Measurements from ENCODE around the gene TPSD1.
"Not testable (repeated sequence)": the region's sequence is repeated elsewhere in the genome, so short reads cannot be mapped to it uniquely, and the experiment has no call there.

Gene TPSD1

DNA sequence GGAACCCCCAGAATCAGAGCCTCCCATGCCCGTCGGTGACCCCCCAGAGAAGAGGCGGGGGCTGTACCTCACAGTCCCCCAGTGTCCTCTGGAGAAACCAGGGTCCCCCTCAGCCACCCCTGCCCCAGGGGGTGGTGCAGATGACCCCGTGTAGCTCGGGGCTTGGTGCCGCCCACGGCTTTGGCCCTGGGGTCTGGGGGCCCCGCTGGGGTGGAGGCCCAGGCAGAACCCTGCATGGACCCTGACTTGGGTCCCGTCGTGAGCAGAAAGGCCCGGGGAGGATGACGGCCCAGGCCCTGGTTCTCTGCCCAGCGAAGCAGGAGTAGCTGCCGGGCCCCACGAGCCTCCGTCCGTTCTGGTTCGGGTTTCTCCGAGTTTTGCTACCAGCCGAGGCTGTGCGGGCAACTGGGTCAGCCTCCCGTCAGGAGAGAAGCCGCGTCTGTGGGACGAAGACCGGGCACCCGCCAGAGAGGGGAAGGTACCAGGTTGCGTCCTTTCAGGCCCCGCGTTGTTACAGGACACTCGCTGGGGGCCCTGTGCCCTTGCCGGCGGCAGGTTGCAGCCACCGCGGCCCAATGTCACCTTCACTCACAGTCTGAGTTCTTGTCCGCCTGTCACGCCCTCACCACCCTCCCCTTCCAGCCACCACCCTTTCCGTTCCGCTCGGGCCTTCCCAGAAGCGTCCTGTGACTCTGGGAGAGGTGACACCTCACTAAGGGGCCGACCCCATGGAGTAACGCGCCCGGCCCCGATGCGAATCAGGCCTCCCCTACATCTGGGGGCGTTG, 34.8 kb upstream of the TPSD1 start:
- no peak for DNase-seq (ENCODE audit: low spot score)

DNA sequence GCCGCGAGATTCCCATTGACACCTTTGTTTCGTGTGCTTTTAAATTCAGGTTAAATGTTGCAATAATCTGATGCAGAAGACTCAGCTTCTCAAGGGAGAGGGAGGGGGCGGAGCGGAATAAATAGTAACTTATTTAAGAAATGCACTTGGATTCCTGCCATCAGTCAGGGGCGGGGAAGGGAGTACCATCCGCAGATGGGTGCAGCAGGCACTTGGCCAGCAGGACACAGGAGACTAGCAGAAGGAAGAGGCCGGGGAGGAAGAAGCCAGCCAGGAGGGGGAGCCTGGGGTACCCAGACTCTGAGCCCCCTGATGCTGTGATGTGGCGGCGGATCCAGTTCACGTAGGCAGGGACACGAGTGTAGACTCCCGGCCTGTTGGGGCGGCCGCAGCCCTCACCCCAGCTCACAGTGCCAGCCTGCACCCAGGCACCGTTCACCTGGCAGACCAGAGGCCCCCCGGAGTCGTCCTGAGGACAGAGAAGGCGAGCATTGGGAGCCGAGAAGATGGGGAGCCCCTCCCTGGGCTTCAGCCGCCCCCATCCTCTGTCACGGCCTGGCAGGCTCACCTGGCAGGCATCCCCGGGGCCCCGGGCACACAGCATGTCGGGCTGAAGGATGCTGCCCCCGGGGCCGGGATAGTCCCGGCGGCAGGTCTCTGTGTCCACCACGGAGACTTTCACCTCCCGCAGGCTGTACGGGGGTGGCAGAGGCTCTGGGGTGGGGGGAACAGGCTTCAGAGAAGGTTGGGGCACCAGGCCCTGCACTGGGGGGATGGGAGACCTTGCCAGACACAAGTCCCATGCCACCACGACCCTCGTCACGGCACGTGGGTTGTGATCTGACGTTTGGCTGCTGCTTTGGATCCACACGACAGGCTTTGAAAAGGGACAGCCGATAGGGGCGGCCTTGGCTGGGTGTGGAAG, 34.0 kb upstream of the TPSD1 start:
- DNase-seq (ENCODE audit: low spot score), result no peak

DNA sequence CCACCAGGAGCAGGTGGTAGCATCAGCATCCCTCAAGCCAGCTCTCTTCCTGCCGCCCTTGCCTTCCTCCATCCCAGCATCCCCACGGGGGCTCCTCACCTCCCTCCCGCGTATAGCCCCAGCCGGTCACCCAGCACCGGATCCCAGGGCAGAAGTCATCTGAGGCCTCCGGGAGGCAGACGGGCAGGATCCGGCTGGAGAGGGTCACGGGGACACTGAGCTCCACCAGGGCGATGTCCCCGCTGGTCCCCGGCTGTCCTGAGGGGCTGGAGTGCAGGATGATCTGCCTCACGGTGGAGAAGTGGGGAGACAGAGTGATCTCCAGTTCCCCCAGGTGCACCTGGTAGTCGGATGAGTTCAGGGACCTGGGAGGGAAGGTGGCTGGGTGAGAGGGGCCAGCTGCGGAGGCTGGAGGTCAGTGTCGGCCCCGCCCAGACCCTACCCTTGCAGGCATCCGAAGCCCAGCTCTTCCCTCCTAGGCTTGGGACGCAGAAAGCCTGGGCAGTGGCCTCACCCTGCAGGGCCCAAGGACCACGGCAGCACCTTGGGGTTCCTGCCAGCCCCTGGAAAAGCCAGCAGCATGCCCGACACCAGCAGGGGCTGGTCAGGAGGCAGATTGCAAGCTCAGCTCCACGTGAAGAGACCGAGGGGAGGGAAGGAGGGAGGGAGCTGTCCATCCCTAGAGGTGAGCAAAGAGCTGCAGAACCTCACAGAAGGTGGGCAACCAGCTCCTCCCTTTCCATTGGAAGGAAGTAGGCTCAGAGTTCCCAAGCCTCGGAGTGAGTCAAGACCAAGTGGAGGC, 33.1 kb upstream of the TPSD1 start:
- DNase-seq (ENCODE audit: low spot score), result no peak

DNA sequence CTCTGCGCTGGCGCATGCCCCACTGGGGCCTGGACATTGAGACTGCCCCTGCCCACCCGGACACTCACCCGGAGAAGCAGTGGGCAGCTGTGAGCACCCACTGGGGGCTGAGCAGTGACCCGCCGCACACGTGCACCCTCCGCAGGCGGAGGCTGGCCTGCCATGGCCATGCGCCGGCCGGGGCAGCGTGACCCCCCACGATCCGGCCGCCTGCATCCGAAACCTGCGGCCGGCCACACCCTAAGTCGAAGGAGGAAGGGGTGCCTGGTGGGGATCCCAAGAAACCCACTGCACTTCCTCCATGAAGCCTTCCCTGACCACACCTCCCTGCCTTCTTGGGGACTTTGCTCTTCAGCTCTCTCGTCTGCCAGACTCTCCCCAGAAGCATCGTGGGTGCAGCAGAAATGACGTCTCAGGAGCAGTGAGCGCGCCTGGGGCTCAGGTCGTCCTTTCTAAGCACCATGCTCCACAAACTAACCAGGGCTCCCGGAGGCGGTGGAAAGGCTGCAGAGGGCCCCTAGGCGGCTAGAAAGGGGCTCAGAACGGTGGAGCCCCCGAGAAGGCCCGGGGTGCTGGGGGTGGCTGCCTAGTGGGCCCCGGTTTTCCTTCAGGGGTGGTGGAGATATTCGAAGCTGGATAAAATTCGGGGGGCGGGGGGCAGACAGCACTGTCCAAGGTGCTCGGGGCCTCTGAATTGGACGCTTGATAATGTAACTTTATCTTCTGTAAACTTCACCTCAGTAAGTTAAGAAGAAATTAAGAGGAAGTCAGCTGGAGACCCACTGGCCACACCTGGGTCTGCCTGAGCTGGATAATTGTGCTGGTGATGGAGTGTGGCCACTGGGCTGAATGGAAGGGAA, 32.3 kb upstream of the TPSD1 start:
- DNase-seq (ENCODE audit: low spot score), result no peak

DNA sequence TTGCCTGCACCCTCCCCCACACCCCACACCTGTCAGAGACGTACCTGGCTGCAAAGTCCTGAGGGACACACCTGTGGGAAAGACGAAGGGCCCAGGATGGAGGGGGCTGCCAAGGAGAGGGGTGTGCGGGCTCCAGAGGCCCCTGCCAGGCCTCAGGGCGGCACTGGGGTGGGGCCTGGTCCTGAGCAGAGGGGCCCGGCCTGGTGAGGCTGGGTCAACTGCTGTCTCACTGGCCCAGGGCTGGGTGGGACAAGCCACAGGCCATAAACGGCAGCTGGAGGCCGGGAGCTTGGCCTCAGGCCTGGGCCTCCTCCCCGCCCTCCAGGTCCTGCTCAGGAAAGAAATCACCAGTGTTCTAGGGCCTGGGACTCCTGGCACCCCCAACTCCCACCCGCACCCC, 31.3 kb upstream of the TPSD1 start:
- no peak for DNase-seq (ENCODE audit: low spot score)

DNA sequence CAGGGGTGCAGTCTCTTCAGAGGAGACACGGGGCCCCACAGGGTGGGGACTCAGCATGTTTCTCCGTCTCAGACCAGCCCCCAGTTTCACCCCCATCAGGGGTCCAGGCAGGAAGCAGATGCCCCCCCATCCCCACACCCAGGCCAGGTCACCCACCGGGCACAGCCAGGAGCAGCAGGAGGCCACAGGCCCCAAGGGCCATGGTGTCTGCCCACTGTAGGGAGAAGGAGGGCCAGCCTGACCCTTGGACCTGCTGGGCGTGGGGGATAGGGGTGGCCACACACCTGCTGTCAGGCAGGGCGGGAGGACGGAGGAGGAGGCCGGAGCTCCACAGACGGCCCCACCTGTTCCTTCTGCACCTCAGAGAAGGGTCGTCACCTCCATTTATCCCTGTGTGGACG, 30.8 kb upstream of the TPSD1 start, which contains the start of gene TPSG1:
TPSG1 (minus strand) TSS at position 218 of the 401 bp plus-strand sequence; CDS start at position 202, 16 bp downstream.
- no peak for DNase-seq (ENCODE audit: low spot score)

DNA sequence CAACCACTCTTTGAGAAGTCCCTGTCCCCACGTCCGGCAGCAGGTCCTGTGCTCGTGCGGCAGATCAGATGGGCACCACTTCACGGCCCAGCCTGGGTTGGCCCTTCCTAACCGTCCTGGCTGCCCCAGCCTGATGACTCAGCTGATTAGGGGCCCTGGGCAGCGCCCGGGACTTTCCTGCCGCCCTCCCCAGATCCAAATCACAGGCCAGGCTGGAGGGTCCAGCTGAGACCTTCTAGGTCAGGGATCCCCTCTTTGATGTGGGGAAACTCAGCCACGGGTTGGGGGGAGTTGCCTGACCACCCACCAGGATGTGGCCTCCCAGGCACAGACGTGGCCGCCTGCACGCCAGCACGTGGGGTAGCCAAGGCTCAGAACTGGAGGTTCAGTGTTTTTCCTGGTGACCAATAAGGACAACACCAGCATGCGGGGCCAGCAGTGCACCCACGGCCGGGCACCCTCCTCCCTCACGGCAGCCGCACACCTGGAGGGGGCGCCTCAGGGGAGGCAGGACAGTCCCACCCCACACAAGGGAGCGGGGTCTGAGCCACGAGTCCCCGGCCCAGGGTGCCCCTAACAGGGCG, 30.0 kb upstream of the TPSD1 start:
- not testable (repeated sequence) for DNase-seq (ENCODE audit: low spot score)

DNA sequence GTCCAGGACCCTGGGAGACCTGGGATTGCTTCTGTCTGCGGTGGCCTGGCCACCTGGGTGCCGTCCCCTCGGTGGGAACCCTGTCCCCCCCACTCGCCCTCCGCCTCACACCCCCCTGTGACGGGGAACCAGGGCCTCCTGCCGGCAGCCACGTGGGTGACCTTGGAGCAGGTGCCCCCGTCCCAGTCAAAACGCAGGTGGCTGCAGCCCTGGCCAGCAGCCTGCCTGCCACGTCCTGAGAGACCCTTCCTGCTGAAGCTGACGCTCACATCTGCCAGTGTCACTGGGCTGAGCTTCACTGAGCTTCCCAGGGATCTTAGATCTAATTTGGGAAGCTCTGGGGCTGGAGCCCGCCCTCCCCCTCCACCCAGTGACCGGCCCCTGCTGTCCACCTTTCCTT, 29.2 kb upstream of the TPSD1 start:
- not testable (repeated sequence) for DNase-seq (ENCODE audit: low spot score)

DNA sequence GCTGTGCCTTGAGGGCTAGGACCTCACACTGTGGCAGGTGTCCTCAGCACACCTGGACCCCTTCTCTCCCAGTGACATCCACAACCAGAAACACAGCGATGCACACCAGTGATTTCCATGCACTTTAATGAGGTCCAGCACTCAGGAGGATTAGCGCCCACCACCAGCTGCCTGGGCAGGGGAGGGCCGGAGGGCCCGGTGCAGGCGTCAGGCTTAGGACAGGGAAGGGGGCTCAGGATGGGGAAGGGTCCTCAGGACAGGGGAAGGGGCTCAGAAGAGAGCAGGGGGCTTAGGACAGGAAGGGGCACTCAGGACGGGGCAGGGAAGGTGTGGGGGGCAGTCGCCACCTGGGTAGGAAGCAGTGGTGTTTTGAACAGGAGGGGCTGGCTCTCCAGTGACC, 27.6 kb upstream of the TPSD1 start:
- DNase-seq (ENCODE audit: low spot score), result not testable (repeated sequence)

DNA sequence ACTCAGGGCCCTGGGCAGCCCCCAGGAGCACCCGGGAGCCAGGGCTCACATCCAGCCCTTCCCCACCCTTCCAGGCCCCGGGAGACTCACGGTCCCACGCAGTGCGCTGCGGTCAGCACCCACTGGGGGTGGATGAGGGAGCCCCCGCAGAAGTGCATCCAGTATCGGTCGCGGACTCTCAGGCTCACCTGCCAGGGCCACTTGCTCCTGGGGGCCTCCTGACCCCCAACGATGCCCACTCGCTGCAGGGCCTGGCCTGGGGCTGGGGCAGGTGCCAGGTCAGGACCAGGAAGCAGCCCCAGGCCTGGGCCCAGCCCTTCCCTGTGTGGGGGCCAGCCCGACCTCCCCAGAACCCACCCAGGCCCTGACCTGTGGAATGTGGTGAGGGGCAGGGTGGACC, 26.4 kb upstream of the TPSD1 start:
- not testable (repeated sequence) for DNase-seq (ENCODE audit: low spot score)

DNA sequence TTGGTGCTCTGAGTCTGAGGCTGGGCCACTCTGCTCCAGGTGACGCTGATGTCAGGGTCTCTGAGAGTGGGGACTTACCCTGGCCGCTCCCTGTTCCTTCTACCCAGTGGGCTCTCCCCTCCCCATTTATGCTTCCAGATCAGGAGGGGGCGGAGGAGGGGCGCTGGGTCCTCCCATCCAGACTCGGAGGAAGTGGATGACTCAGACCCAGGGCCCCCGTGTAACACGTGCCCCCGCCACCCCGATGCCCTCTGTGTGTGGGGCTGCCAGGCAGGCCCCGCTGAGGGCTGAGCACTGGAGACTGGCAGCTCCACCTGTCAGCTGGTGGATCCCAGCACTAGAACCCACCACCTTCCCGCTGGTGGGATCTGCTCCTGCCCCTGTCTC, 25.8 kb upstream of the TPSD1 start, which contains the start of gene TPSB2:
TPSB2 (minus strand) TSS at position 101 of the 387 bp plus-strand sequence. CDS start 233 bp downstream, outside the sequence.
- DNase-seq (ENCODE audit: low spot score), result not testable (repeated sequence)

DNA sequence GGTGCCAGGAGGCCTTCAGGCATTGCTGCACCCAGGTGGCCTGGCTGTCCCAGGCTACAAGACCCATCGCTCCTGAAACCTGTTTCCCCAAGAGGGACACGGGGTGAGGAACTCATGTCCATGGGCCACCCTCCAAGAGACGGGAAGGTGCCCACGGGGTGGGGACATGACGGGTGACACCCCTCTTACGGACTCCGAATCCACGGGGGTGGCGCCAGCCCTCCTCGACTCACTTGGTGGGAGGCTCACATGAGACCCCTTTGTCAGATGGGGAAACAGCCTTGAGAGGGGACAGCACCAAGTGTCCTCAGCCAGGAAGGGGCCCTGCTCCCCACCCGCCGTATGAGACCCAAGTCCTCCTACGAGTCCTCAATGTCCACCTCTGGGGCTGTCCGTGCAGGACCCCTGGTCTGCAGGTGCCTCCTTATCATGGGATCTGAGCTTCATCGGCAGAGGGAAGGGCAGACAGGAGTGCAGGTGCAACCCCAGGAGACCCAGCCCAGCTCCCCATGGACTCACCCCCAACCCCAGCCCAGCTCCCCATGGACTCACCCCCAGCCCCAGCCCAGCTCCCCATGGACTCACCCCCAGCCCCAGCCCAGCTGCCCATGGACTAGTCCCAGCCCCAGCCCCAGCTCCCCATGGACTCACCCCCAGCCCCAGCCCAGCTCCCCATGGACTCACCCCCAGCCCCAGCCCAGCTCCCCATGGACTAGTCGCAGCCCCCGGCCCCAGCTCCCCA, 25.2 kb upstream of the TPSD1 start:
- DNase-seq (ENCODE audit: low spot score), result not testable (repeated sequence)

DNA sequence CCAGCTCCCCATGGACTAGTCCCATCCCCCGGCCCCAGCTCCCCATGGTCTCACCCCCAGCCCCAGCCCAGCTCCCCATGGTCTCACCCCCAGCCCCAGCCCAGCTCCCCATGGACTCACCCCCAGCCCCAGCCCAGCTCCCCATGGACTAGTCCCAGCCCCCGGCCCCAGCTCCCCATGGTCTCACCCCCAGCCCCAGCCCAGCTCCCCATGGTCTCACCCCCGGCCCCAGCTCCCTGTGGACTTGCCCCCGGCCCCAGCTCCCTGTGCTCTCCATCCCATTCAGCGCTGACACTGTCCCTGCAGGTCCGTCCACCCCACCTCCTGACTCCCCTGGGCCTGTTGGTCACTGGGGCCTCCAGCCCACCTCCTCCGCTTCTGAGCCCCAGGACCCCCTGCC, 24.6 kb upstream of the TPSD1 start:
- not testable (repeated sequence) for DNase-seq (ENCODE audit: low spot score)

DNA sequence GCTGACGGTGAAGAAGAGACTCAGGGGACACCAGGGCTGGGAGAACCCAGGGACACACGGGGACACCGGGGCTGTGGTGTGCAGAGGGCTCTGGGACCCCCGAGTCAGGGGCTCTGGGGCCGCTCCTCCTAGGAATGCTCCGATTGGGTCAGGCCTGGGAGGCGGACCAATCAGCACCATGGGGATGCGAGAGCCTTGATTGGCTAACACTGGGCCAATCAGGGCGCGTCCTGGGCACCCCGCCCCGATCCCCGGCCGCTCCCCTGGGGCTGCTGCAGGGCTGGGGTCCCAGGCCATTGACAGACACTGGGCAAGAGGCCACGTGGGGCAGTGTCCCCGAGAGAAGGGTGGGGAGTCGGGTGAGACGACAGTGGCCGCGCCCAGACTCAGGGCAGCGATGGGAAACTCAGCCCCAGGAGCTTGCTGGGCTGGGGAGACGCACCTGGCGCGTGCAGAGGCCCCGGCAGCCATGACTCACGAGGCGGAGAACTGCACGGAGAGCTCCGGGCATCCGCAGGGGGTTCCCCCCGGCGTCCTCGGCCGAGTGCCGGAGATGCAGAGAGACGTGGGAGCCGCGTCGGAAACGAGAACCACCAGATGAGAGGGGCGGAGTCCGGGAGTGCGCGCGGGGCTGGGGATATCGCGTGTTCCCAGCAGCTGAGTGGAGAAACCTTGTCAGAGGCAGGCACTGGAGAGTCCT, 23.7 kb upstream of the TPSD1 start:
- not testable (repeated sequence) for DNase-seq (ENCODE audit: low spot score)

DNA sequence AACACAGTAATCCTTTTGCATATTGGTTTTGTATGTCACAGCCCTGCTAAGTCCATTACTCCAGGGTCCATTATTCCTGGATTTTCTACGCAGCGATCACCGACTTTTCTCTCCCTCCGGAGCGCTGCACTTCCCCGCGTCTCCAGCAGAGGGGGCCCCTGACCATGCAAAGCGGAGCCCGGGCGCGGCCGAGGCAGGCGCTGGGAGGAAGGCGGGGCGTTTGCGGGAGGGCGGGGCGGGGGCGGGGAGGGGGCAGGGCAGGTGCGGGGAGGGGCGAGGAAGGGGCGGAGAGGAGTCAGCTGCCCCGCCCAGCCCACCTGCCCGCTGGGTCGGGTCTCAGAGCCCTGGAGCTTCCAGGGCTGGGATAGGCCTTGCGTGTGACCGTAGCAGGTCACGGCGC, 19.2 kb upstream of the TPSD1 start:
- not testable (repeated sequence) for DNase-seq (ENCODE audit: low spot score)

DNA sequence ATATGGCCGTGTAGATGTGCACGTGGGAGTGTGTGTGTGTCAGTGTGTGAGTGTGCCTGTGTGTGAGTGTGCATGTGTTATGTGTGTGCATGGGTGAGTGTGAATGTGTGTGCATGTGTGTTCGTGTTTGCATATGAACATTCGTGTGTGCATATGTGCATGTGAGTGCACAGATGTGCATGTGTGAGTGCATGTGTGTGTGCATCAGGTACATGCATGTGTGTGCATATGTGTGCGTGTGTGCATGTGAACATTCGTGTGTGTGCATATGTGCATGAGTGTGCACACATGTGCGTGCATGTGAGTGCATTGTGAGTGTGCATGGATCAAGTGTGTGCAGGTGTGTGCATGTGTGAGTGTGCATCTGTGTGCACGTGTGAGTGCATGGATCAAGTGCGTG, 17.9 kb upstream of the TPSD1 start:
- no peak for DNase-seq (ENCODE audit: low spot score)

DNA sequence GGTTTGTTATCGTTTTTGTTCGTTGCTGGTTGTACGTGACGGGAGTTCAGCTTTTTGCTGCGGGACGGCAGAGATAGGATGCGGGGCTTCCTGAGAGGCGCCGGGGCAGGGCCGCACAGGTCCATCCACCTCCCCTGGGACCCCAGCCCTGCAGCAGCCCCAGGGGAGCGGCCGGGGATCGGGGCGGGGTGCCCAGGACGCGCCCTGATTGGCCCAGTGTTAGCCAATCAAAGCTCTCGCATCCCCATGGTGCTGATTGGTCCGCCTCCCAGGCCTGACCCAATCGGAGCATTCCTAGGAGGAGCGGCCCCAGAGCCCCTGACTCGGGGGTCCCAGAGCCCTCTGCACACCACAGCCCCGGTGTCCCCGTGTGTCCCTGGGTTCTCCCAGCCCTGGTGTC, 17.0 kb upstream of the TPSD1 start:
- DNase-seq (ENCODE audit: low spot score), result not testable (repeated sequence)

DNA sequence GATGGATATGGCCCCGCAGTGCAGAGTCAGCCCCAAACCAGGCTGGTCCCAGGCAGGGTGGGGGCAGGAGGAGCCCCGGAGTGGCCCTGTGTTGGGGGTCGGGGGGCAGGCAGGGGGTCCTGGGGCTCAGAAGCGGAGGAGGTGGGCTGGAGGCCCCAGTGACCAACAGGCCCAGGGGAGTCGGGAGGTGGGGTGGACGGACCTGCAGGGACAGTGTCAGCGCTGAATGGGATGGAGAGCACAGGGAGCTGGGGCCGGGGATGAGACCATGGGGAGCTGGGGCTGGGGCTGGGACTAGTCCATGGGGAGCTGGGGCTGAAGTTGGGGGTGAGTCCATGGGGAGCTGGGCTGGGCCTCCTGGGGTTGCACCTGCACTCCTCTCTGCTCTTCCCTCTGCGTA, 16.3 kb upstream of the TPSD1 start:
- DNase-seq (ENCODE audit: low spot score), result not testable (repeated sequence)

DNA sequence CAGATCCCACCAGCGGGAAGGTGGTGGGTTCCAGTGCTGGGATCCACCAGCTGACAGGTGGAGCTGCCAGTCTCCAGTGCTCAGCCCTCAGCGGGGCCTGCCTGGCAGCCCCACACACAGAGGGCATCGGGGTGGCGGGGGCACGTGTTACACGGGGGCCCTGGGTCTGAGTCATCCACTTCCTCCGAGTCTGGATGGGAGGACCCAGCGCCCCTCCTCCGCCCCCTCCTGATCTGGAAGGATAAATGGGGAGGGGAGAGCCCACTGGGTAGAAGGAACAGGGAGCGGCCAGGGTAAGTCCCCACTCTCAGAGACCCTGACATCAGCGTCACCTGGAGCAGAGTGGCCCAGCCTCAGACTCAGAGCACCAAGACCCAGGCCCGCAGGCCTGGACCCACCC, 15.4 kb upstream of the TPSD1 start, which contains the start of gene TPSAB1:
TPSAB1 (plus strand) TSS at position 270 of the 400 bp plus-strand sequence. CDS start 234 bp downstream, outside the sequence.
- DNase-seq (ENCODE audit: low spot score), result not testable (repeated sequence)

All from ecto neural progenitor cell (in vitro differentiated cells).